Chondrocyte (in vitro differentiated cells): Measurements from ENCODE around the gene RBM4. TPM values are rescaled to one million over a fixed set of nuclear protein-coding genes. Genes with fewer than 3 reads are reported as not detected.
"Not testable (repeated sequence)": the region's sequence is repeated elsewhere in the genome, so short reads cannot be mapped to it uniquely, and the experiment has no call there.

ENCODE experiments used
- DNase-seq: peaks from one replicate; pipeline ENCODE4 v3.0.0; 2021; ENCODE audit warnings: mixed read lengths, low spot score
- H3K27ac Mint-ChIP-seq: one replicate; pipeline ENCODE4 v1.8.0; 2021; ENCODE audit warnings: mild to moderate bottlenecking, moderate library complexity, mixed read lengths; ENCODE audit not compliant: unreplicated experiment
- H3K27me3 Mint-ChIP-seq: 2 replicates; pipeline ENCODE4 v1.8.0; 2021; ENCODE audit warnings: low read depth, mixed read lengths
- H3K36me3 Mint-ChIP-seq: 2 replicates; pipeline ENCODE4 v1.8.0; 2021; ENCODE audit warnings: low read depth, mixed read lengths
- H3K4me1 Mint-ChIP-seq: 2 replicates; pipeline ENCODE4 v1.8.0; 2021; ENCODE audit warnings: low read depth, mild to moderate bottlenecking, mixed read lengths
- H3K4me3 Mint-ChIP-seq: one replicate; pipeline ENCODE4 v1.8.0; 2021; ENCODE audit warnings: mild to moderate bottlenecking, moderate library complexity, mixed read lengths; ENCODE audit not compliant: unreplicated experiment
- H3K9me3 Mint-ChIP-seq: 2 replicates; pipeline ENCODE4 v1.8.0; 2021; ENCODE audit warnings: low read depth, mixed read lengths
- CTCF ChIP-seq: fragments of 200-600 bp; sonication (generic); IDR thresholded peaks from 2 replicates; pipeline ENCODE4 v1.5.0; 2021; ENCODE audit warnings: antibody characterized with exemption, mild to moderate bottlenecking, moderate library complexity
- total RNA-seq: library from RNA; stranded (reverse); gene quantifications from 3 replicates; pipeline ENCODE4 v1.2.1, GENCODE V29; 2021

Gene RBM4
- total RNA-seq, 1 donor from 2014 or later: 109 TPM

GRCh38 chr11:66600631-66601233 is 37.8 kb upstream of the RBM4 start:
- Mint-ChIP-seq H3K27me3 (no peaks in the 10 kb centered on the region), H3K4me1 (peaks cover 27% of the 10 kb centered on the region), H3K27ac (peak overlapping the region; percentile 9), H3K4me3 (no peak overlapping the region), H3K36me3 (peaks cover 13% of the 10 kb centered on the region), H3K9me3 (no peaks in the 10 kb centered on the region)
- no peak for TF ChIP-seq CTCF
- no peak for DNase-seq

- peaks cover 13% of the 10 kb centered on the region for H3K36me3 Mint-ChIP-seq
- peaks cover 40% of the 10 kb centered on the region for H3K4me1 Mint-ChIP-seq
- DNase-seq: no peak
- no peaks in the 10 kb centered on the region for H3K27me3 Mint-ChIP-seq
- no peak overlapping the region for H3K4me3 Mint-ChIP-seq
- TF ChIP-seq CTCF: no peak
- H3K9me3 Mint-ChIP-seq: no peaks in the 10 kb centered on the region
- no peak overlapping the region for H3K27ac Mint-ChIP-seq
Measured at GRCh38 chr11:66603072-66603471, 35.4 kb upstream of the RBM4 start.

- TF ChIP-seq CTCF: no peak
- H3K36me3 Mint-ChIP-seq: peaks cover 13% of the 10 kb centered on the region
Measured at GRCh38 chr11:66604155-66604554, 34.3 kb upstream of the RBM4 start.

GRCh38 chr11:66606608-66607007 is 31.9 kb upstream of the RBM4 start:
- H3K4me3 Mint-ChIP-seq, DNase-seq, H3K9me3 Mint-ChIP-seq, H3K27ac Mint-ChIP-seq, H3K27me3 Mint-ChIP-seq: not testable (repeated sequence)
- Mint-ChIP-seq H3K36me3 (peaks cover 10% of the 10 kb centered on the region), H3K4me1 (peaks cover 31% of the 10 kb centered on the region)

More at GRCh38 chr11:66604155-66604554, 34.3 kb upstream of the RBM4 start:
- Mint-ChIP-seq H3K27me3 (no peaks in the 10 kb centered on the region), H3K27ac (no peak overlapping the region), H3K4me1 (peaks cover 42% of the 10 kb centered on the region), H3K4me3 (no peak overlapping the region), H3K9me3 (no peaks in the 10 kb centered on the region)
- no peak for DNase-seq

GRCh38 chr11:66607126-66607834 is 31.2 kb upstream of the RBM4 start:
- peaks cover 10% of the 10 kb centered on the region for H3K36me3 Mint-ChIP-seq
- no peaks in the 10 kb centered on the region for H3K27me3 Mint-ChIP-seq
- no peak for TF ChIP-seq CTCF
- no peak for DNase-seq
- H3K9me3 Mint-ChIP-seq: peaks cover 2% of the 10 kb centered on the region
- peaks cover 25% of the 10 kb centered on the region for H3K4me1 Mint-ChIP-seq
- no peak overlapping the region for H3K4me3 Mint-ChIP-seq
- peak overlapping the region; percentile 97 for H3K27ac Mint-ChIP-seq
